Measurements from ENCODE around the gene CETN1.

DNA sequence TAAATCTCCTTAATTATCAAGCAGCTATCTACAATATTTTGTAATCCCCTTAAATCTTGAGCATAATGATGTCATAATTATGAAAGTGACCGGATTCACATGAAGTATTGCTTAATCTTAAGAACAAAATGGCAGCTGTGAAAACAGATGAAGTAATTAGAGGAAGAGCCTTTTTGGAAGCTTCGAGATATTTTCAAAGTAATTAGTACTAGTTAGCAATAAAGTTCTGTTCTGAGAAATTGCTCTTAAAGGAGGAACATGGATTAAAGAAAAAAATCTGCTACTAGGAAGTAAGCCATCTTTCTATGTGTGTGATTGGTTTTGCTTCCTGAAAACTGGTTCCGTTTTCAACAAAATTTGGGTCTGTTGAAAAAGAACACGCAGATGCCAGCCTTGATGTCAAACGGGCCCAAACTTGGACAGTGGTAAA, 34.9 kb downstream of the CETN1 start:
- TF ChIP-seq, protein P1, sequence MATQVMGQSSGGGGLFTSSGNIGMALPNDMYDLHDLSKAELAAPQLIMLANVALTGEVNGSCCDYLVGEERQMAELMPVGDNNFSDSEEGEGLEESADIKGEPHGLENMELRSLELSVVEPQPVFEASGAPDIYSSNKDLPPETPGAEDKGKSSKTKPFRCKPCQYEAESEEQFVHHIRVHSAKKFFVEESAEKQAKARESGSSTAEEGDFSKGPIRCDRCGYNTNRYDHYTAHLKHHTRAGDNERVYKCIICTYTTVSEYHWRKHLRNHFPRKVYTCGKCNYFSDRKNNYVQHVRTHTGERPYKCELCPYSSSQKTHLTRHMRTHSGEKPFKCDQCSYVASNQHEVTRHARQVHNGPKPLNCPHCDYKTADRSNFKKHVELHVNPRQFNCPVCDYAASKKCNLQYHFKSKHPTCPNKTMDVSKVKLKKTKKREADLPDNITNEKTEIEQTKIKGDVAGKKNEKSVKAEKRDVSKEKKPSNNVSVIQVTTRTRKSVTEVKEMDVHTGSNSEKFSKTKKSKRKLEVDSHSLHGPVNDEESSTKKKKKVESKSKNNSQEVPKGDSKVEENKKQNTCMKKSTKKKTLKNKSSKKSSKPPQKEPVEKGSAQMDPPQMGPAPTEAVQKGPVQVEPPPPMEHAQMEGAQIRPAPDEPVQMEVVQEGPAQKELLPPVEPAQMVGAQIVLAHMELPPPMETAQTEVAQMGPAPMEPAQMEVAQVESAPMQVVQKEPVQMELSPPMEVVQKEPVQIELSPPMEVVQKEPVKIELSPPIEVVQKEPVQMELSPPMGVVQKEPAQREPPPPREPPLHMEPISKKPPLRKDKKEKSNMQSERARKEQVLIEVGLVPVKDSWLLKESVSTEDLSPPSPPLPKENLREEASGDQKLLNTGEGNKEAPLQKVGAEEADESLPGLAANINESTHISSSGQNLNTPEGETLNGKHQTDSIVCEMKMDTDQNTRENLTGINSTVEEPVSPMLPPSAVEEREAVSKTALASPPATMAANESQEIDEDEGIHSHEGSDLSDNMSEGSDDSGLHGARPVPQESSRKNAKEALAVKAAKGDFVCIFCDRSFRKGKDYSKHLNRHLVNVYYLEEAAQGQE (IDR thresholded peaks at IDR 0.05; ENCODE audit: insufficient read depth in 1 of 2, low read depth in 2 of 2, low read length in 2 of 2), result no peak
- TF ChIP-seq TAF1 (IDR thresholded peaks at IDR 0.05; ENCODE audit: borderline replicate concordance, insufficient read depth, low read length) (no peak), POLR2AphosphoS5 (IDR thresholded peaks at IDR 0.05; ENCODE audit: low read depth, low read length) (no peak), SIN3A (IDR thresholded peaks at IDR 0.05; ENCODE audit: borderline replicate concordance, insufficient read depth, low read length) (no peak), FOXP2 (optimal IDR thresholded peaks at IDR 0.05; ENCODE audit: borderline replicate concordance, extremely low read depth, extremely low read length, insufficient read depth) (no peak)

Data from PFSK-1 (cell line).